22Rv1 (cell line): Measurements from ENCODE around the gene UPK1A.

ENCODE experiments used
- H3K27ac ChIP-seq: fragments of 450-650 bp; 2 replicates; pipeline ENCODE4 v1.5.1; 2017
- ZFX ChIP-seq: fragments of 450-650 bp; IDR thresholded peaks from 2 replicates; pipeline ENCODE4 v1.6.1; 2017; ENCODE audit warnings: antibody characterized with exemption, borderline replicate concordance
- TF ChIP-seq, protein P1 (sequence below): fragments of 450-650 bp; IDR thresholded peaks from 2 replicates; pipeline ENCODE4 v1.5.1; 2017; ENCODE audit warnings: mild to moderate bottlenecking

Gene UPK1A

DNA sequence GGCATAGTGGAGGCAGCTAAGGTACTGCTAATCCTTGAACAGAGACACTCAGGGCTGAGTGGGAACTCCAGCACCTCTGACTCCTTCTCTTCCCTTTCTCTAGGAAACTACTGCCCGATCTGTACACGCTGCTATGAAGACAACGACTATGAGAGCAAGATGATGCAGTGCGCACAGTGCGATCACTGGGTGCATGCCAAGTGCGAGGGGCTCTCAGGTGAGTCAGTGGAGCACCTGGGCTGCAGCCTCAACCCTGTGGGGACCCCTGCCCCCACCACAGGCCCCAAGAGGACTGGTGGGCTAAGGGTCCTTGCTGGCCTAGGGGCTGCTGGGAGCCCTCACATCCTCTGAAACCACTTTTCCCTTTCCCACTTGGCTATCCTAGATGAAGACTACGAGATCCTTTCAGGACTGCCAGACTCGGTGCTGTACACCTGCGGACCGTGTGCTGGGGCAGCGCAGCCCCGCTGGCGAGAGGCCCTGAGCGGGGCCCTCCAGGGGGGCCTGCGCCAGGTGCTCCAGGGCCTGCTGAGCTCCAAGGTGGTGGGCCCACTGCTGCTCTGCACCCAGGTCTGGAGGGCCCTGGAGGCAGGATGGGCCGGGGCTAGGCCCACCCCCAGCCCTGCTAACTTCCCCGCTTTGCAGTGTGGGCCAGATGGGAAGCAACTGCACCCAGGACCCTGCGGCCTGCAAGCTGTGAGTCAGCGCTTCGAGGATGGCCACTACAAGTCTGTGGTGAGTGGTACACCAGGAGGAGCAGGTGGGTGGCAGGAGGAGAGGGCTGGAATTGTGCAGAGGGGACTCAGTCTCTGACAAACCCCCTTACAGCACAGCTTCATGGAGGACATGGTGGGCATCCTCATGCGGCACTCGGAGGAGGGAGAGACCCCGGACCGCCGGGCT, 61.0 kb downstream of the UPK1A start:
- no peak for TF ChIP-seq ZFX
- TF ChIP-seq, protein P1, sequence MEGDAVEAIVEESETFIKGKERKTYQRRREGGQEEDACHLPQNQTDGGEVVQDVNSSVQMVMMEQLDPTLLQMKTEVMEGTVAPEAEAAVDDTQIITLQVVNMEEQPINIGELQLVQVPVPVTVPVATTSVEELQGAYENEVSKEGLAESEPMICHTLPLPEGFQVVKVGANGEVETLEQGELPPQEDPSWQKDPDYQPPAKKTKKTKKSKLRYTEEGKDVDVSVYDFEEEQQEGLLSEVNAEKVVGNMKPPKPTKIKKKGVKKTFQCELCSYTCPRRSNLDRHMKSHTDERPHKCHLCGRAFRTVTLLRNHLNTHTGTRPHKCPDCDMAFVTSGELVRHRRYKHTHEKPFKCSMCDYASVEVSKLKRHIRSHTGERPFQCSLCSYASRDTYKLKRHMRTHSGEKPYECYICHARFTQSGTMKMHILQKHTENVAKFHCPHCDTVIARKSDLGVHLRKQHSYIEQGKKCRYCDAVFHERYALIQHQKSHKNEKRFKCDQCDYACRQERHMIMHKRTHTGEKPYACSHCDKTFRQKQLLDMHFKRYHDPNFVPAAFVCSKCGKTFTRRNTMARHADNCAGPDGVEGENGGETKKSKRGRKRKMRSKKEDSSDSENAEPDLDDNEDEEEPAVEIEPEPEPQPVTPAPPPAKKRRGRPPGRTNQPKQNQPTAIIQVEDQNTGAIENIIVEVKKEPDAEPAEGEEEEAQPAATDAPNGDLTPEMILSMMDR: no peak

More for the DNA sequence above, 61.0 kb downstream of the UPK1A start:
- H3K27ac ChIP-seq: no peak overlapping the region
